ENCODE data around the gene CCDC78. TPM values are rescaled to one million over a fixed set of nuclear protein-coding genes. Genes with fewer than 3 reads are reported as not detected.
"Not testable (repeated sequence)": the region's sequence is repeated elsewhere in the genome, so short reads cannot be mapped to it uniquely, and the experiment has no call there.

The CCDC78 gene
- total and polyA plus RNA-seq, 2 donors = 0.49 to 0.74 TPM

DNA sequence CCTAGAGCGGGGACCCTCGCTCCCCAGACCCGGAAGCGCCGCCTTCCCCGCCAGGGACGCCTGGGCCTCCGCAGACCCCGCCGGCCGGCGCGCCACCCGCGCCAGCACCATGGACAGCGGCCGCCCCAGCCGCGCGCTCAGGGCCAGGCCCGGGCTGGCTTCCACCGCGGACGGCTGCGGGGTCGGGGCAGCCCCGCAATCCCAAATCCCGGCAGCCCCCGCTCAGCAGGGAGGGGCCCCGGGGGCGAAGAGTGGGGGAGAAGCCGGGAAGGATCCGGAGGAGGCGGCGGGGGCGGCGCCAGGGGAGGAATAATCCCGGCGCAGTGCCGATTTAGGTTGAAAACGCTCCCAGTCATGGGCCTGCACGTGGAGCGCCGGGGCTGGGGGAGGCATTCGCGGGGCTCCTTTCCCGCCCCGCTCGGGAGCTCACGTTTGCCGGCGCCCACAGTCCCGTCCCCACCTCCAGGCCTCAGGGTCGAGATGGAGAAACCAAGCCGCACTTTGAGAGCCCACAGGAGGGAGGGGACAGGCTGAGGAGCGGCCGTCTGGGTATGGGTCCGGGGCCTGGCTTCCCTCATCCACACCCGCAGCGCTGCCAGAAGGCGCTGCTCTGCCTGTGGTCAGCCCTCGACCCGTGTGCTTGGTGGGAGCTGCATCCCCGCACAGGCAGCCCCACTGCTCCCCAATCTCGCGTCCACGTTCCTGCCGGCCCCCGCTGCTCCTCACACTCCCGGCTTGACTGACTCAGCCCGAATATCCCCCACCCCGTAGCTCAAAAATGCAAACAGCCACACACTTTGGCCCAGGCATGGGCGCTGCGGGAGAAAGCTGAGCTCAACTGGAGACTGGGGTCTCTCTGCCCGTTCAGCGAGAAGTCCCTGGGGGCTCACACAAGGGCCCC is 25.3 kb downstream of the CCDC78 start:
- H3K27ac ChIP-seq (ENCODE audit: low read depth) = no peak overlapping the region
- H3K4me1 ChIP-seq (ENCODE audit: insufficient read depth) = peaks cover 3% of the 10 kb centered on the region
- WGBS = 5% methylated on average over 76 of the region's 76 CpGs
- no peak for DNase-seq (ENCODE audit: extremely low spot score)
- H3K36me3 ChIP-seq (ENCODE audit: insufficient read depth) = no peaks in the 10 kb centered on the region
- no peak overlapping the region for H3K4me3 ChIP-seq (ENCODE audit: low read depth, low read length)

DNA sequence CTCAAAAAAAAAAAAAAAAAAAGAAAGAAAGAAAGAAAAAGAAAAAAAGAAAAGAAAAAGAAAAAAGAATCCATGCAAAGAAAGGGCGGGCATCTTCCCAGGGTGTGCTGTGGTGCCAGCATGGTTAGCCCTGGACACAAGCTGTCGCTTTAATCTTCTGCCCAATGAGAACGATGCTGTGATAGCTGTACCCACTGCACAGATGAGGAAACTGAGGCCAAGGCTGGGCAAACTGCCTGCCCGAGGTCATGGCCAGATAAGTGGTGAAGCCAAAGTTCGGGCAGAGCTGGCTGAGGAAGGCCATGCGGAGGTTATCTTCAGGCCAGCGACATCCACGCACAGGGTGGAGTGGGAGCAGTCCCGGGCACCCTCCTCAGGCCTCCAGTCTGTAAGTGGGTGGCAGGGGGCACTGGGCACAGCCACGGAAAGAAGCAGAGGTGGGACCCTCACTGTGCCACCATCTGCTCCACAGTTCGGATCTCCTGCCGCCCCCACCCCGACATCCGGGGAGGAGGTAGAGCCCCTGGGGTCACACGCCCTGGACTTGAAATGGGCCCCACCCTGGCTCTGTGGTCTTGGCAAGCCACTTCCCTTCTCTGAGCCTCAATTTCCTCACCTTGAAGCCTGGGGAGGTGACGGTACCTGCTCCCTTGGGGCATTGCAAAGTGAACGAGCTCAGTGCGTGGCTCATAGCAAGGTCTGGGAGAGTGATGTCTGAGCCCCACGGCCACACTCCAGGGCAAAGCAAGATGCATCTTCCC is 27.2 kb downstream of the CCDC78 start:
- no peak overlapping the region for H3K4me3 ChIP-seq (ENCODE audit: low read depth, low read length)
- 72% methylated on average over 19 of the region's 19 CpGs for WGBS
- no peak for DNase-seq (ENCODE audit: extremely low spot score)

DNA sequence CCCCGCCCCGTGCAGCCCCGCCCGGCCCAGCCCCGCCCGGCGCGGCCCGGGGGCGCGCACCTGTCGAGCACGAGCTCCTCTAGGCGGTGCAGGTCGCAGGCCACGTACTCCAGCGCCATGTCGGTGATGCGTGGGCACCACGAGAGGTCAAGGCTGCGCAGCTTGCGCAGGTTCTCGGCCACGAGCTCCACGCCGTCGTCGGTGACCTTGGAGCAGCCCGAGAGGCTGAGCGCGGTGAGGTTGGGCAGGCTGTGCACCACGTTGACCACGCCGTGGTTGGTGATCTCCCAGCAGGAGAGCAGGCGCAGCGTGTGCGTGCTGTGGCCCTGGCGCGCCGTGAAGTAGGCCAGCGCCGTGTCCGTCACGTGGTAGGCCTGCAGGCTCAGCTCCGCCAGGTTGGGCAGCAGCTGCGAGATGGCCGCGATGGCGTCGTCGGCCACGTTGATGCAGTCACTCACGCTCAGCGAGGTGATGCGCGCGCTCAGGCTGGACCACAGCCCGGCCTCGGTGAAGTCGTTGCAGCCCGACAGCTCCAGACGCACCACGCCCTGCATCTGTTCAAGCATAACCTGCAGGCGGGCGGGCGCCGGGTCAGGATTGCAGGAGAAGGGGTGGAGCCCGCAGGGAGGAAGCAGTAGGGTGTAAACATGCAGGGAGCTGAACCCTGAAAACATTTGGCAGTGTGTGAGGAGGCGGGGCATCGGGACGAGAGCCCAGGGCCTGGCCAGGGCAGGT is 30.7 kb downstream of the CCDC78 start:
- Histone ChIP-seq H3K4me1 (ENCODE audit: insufficient read depth) (no peaks in the 10 kb centered on the region), H3K4me3 (ENCODE audit: low read depth, low read length) (peak overlapping the region; percentile 19), H3K27ac (ENCODE audit: low read depth) (no peak overlapping the region), H3K36me3 (ENCODE audit: insufficient read depth) (no peaks in the 10 kb centered on the region)
- 2% methylated on average over 71 of the region's 71 CpGs for WGBS
- DNase-seq (ENCODE audit: extremely low spot score) = no peak

More for the DNA sequence above, 27.2 kb downstream of the CCDC78 start:
- no peak overlapping the region for H3K27ac ChIP-seq (ENCODE audit: low read depth)
- no peaks in the 10 kb centered on the region for H3K36me3 ChIP-seq (ENCODE audit: insufficient read depth)
- H3K4me1 ChIP-seq (ENCODE audit: insufficient read depth) = no peaks in the 10 kb centered on the region

DNA sequence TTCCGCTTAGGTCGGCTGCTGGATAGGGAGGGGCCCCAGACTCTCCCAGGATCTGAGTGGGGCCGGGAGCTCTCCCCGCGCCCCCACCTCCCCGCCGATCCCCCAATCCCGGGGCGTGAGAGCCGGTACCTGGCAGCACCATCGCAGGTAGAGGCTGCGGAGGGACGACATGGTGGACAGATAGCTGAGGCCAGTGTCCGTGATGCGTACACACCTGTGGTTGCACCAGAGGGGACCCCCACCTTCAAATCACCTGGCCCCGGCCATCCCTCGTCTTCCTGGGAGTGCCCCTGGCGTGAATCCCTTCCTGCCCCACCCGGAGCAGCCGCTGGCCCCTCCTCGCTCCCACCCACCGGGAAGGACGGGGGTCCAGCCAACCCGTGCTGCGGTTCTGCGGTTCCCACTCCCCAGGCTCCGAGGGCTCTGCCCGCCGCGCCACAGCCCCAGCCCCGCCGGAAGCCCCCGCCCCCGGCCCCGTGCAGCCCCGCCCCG is 31.3 kb downstream of the CCDC78 start:
- Histone ChIP-seq H3K4me1 (ENCODE audit: insufficient read depth) (no peaks in the 10 kb centered on the region), H3K4me3 (ENCODE audit: low read depth, low read length) (peak overlapping the region; percentile 19), H3K27ac (ENCODE audit: low read depth) (no peak overlapping the region), H3K36me3 (ENCODE audit: insufficient read depth) (no peaks in the 10 kb centered on the region)
- DNase-seq (ENCODE audit: extremely low spot score) = no peak
- 1% methylated on average over 37 of the region's 37 CpGs for WGBS

DNA sequence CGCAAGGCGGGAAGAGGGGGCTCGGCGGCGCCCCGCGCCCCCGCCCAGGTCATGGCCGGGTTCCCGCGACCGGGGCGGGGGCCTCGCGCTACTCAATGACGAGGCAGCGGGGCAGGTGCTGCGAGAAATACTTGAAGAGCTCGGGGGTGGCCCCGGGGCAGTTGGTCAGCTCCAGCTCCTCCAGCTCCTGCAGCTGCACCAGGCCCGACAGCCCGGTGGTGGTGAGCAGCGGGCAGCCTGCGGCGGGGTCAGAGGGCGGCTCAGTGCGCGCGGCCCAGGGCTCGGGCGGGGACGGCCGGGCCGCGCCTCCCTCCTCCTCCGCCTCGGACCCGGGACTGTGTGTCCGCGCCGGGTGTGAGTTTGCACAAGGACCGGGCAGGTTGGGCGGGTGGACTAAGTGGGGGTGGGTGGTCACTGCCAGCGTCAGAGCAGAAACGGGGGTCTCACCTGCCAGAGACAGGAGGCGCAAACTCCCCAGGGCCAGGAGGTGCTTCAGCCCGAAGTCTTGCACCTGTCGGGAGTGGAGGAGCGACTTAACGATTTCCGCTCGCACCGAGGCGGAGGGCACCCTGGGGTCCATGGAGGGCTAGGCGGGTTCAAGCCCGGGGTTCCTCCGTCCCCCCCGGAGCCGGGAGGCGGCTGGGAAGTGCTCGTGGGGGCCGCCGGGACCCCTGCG is 31.9 kb downstream of the CCDC78 start:
- WGBS = 2% methylated on average over 64 of the region's 64 CpGs
- H3K36me3 ChIP-seq (ENCODE audit: insufficient read depth) = no peaks in the 10 kb centered on the region
- no peak overlapping the region for H3K27ac ChIP-seq (ENCODE audit: low read depth)
- no peaks in the 10 kb centered on the region for H3K4me1 ChIP-seq (ENCODE audit: insufficient read depth)
- no peak for DNase-seq (ENCODE audit: extremely low spot score)
- H3K4me3 ChIP-seq (ENCODE audit: low read depth, low read length) = peak overlapping the region; percentile 19

DNA sequence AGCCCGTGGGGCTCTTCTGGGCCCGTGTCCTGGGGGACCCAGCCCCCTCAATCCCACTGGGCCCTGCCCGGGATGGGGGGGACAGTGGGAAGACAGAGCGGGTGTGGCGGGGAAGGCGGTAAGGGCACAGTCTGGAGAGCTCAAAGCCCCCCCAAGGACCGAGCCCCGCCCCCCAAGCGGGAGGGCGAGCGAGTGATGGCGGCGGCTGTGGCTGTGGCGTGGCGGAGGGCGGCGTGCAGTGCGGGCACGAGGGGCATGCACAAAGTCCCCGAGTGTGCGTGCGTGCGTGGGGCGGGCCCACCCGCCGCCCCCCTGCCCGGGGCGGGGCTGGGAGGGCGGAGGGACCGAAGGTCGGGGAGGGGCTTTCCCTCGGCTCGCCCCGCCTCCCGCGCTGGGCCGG is 32.5 kb downstream of the CCDC78 start:
- Histone ChIP-seq H3K27ac (ENCODE audit: low read depth) (no peak overlapping the region), H3K4me3 (ENCODE audit: low read depth, low read length) (no peak overlapping the region), H3K36me3 (ENCODE audit: insufficient read depth) (no peaks in the 10 kb centered on the region), H3K4me1 (ENCODE audit: insufficient read depth) (no peaks in the 10 kb centered on the region)
- no peak for DNase-seq (ENCODE audit: extremely low spot score)
- 3% methylated on average over 37 of the region's 37 CpGs for WGBS

DNA sequence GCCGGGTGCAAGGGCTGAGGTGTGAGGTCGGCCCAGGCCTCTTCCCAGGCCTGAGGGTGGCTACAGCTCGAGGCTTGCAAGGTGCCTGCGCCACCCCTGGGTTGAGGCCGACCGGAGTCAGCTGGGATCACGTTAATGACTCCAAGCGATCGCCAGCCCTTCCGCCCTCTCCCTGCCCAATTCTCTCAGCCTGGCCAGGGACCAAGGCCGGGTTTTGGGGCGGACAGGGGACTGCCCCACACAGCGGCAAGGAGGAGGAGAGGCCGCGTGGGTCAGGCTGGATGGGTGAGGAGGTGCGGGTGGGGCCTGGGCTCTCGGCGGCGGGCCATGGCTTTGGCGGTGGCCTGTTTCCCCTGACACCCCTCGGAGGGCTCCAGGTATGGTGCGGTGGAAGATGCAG is 32.9 kb downstream of the CCDC78 start:
- no peak for DNase-seq (ENCODE audit: extremely low spot score)
- 30% methylated on average over 22 of the region's 22 CpGs for WGBS
- Histone ChIP-seq H3K4me1 (ENCODE audit: insufficient read depth) (no peaks in the 10 kb centered on the region), H3K4me3 (ENCODE audit: low read depth, low read length) (no peak overlapping the region), H3K27ac (ENCODE audit: low read depth) (no peak overlapping the region), H3K36me3 (ENCODE audit: insufficient read depth) (no peaks in the 10 kb centered on the region)

DNA sequence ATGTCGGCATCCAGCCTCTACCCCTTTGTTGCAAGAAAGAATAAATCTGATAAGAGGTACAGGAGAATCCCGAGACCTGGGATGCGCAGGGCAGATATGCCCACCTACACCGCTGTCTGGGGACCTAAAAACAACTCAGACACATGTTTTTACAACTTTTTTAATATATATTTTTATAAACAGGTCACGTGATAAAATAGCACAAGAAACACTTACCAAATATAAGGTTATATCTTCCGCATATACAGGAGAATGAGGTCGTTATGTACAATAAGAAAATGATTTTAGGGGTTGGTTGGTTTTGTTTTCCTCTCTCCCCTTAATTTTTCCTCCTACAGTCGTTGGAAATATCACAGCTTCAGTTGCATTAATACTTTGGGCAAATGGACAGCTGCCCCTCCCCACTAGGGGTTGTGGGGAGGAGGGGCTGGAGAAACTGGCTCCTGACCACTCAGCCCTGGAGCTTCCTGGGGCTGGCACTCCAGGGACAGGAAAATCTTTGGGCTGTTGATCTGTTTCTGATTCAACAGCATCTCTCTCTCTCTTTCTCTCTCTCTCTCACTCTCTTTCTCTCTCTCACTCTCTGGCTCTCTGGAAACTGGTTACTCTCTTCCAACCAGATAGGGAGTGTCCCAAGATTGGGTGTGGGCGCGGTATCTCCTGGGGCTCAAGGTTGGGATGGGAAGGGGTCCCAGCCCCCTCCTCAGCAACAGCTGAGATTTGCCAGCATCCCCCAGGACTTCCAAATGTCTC is 33.7 kb downstream of the CCDC78 start:
- no peaks in the 10 kb centered on the region for H3K36me3 ChIP-seq (ENCODE audit: insufficient read depth)
- no peak overlapping the region for H3K27ac ChIP-seq (ENCODE audit: low read depth)
- no peaks in the 10 kb centered on the region for H3K4me1 ChIP-seq (ENCODE audit: insufficient read depth)
- whole genome bisulfite sequencing = 64% methylated on average over 10 of the region's 10 CpGs
- no peak for DNase-seq (ENCODE audit: extremely low spot score)
- no peak overlapping the region for H3K4me3 ChIP-seq (ENCODE audit: low read depth, low read length)

DNA sequence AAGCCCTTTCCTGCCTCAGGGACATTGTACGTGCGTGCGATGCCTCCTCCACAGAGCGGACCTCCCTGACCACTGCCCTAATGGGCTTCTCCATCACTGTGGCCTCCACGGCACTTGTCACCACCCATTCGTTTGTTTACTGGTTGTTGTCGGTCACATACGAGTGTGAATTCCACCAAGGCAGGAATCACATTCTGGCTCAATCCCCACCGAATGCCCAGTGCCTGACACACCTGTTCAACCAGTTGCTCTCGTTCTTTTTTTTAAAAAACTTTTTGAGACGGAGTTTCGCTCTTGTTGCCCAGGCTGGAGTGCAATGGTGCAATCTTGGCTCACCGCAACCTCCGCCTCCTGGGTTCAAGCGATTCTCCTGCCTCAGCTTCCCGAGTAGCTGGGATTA is 35.0 kb downstream of the CCDC78 start:
- not testable (repeated sequence) for H3K27ac ChIP-seq (ENCODE audit: low read depth); H3K36me3 ChIP-seq (ENCODE audit: insufficient read depth); DNase-seq (ENCODE audit: extremely low spot score); H3K4me3 ChIP-seq (ENCODE audit: low read depth, low read length); H3K4me1 ChIP-seq (ENCODE audit: insufficient read depth)
- WGBS = 84% methylated on average over 16 of the region's 16 CpGs

DNA sequence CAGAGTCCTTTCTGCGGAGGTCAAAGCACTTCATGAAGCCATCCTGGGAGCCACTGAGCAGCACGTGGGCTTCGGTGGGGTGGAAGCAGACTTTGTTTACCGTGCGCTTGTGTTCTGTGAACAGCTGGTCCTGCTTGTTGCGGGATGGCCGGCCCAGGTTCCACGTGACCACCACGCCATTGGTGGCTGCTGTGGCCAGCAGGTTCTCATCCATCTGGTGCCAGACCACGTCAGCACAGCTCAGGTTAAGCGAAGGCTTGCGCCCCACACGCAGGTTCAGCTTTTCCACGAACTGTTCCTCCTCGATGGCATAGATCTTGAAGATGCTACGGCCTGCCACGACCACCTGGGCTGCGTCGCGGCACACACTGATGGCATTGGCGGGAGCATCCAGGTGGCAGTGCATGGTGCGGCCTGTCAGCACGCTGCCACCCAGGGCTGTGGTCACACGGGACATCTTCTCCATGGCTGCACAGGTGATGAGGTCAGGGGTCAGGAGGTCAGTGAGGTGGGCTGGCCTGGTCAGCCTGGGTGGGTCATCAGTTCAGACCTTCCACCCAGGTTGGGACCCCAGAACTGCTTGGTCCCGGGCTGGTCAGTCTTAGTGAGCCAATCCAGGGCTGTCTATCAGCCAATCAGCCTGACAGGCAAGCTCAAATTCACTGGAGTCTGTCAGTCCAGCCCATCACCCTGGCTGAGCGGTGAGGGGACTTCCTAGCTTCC is 36.9 kb downstream of the CCDC78 start:
- peak overlapping the region; percentile 54 for H3K4me3 ChIP-seq (ENCODE audit: low read depth, low read length)
- WGBS = 83% methylated on average over 26 of the region's 26 CpGs
- H3K4me1 ChIP-seq (ENCODE audit: insufficient read depth) = no peaks in the 10 kb centered on the region

DNA sequence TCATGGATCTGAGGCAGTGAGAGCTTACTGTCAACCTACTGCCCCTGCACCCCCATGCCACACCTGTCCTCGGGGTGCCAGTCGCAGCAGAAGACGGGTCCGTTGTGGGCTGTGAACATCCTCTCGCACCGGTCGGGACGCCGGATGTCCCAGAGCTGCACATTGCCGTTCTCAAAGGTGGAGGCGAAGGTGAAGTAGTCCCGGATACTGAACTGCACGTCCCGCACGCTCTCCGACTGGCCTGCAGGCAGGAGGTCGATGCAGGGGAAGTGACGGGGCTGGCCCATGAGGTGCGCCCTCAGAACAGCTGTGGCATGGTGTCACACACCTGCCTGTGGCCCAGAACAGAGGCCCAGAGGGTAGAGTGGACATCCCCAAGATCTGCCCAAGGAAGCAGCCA is 38.7 kb downstream of the CCDC78 start:
- H3K27ac ChIP-seq (ENCODE audit: low read depth) = no peak overlapping the region
- peaks cover 4% of the 10 kb centered on the region for H3K36me3 ChIP-seq (ENCODE audit: insufficient read depth)
- 92% methylated on average over 19 of the region's 19 CpGs for WGBS
- H3K4me3 ChIP-seq (ENCODE audit: low read depth, low read length) = no peak overlapping the region
- DNase-seq (ENCODE audit: extremely low spot score) = no peak
- peaks cover 2% of the 10 kb centered on the region for H3K4me1 ChIP-seq (ENCODE audit: insufficient read depth)

More for the DNA sequence above, 36.9 kb downstream of the CCDC78 start:
- H3K36me3 ChIP-seq (ENCODE audit: insufficient read depth) = peaks cover 2% of the 10 kb centered on the region
- no peak for DNase-seq (ENCODE audit: extremely low spot score)
- H3K27ac ChIP-seq (ENCODE audit: low read depth) = no peak overlapping the region
